Measurements from ENCODE around the gene RCN2.

DNA sequence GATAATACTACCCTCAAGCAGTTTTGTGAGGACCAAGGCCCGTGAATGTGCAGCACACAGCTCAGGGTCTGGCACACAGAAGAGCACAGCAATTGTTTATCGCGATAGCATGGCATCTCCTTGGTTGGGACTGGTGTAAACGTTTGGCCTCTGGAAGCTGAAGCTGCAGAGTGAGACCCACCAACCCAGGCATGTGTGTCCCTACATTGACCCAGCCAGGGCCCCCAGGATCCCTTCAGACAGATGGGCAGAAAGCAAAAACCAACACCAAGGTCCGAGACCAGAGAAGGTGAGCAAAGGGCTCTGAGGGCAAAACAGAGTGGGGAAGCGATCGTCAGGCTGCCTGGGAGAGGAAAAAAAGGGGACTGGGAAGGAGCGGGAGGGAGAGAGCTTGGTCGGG lies 50.8 kb downstream of the RCN2 start:
- TF ChIP-seq EZH2phosphoT487 (IDR thresholded peaks at IDR 0.05; ENCODE audit: unreplicated experiment) (no peak), CTCF (conservative IDR thresholded peaks at IDR 0.05; ENCODE audit: low read depth in 2 of 2) (no peak)
